ENCODE data around the gene CNGA1.

CNGA1 gene

GRCh38 chr4:47914220-47914925, 102.1 kb downstream of the CNGA1 start, which contains the start of gene NFXL1 (continued):
- TF ChIP-seq ZNF18 (tag by site-specific recombination; IDR thresholded peaks at IDR 0.05) = no peak
- TF ChIP-seq SP7 (tag by site-specific recombination; IDR thresholded peaks at IDR 0.05) = no peak; the same call in 1 of the 2 replicates
- no peak for TF ChIP-seq ZNF223 (tag by site-specific recombination; IDR thresholded peaks at IDR 0.05)
- TF ChIP-seq ZNF426 (tag by site-specific recombination; IDR thresholded peaks at IDR 0.05) = no peak
- 0 out of 2 replicates have a peak, but pooled peaks have one; percentile 19 for TF ChIP-seq ZNF777 (tag by site-specific recombination; IDR thresholded peaks at IDR 0.05; ENCODE audit: borderline replicate concordance)
- TF ChIP-seq ZNF629 (tag by site-specific recombination; IDR thresholded peaks at IDR 0.05) = peak; percentile 45; the same call in 1 of the 2 replicates
- TF ChIP-seq ZXDB (tag by site-specific recombination; IDR thresholded peaks at IDR 0.05) = peak; percentile 75
- no peak; the same call in 1 of the 2 replicates for TF ChIP-seq ELK4 (IDR thresholded peaks at IDR 0.05; ENCODE audit: borderline replicate concordance, low read depth, low read length)
- no peak for TF ChIP-seq ZNF585B (tag by site-specific recombination; IDR thresholded peaks at IDR 0.05)
- TF ChIP-seq BCL11B (tag by site-specific recombination; IDR thresholded peaks at IDR 0.05; ENCODE audit: low read depth) = peak; percentile 55; the same call in 1 of the 2 replicates
- 0 out of 2 replicates have a peak, but pooled peaks have one; percentile 21 for TF ChIP-seq ZNF610 (tag by site-specific recombination; IDR thresholded peaks at IDR 0.05; ENCODE audit: borderline replicate concordance)
- TF ChIP-seq ZNF555 (tag by site-specific recombination; conservative IDR thresholded peaks at IDR 0.05) = no peak
- no peak; the same call in 1 of the 2 replicates for TF ChIP-seq REST (tag by site-specific recombination; IDR thresholded peaks at IDR 0.05)
- TF ChIP-seq PRDM1 (tag by site-specific recombination; IDR thresholded peaks at IDR 0.05) = no peak
- TF ChIP-seq KLF9 (tag by site-specific recombination; IDR thresholded peaks at IDR 0.05; ENCODE audit: low read depth) = 0 out of 2 replicates have a peak, but pooled peaks have one; percentile 13
- TF ChIP-seq KLF10 (tag by site-specific recombination; IDR thresholded peaks at IDR 0.05) = no peak
- TF ChIP-seq ZBTB20 (tag by site-specific recombination; IDR thresholded peaks at IDR 0.05) = peak; percentile 70
- 0 out of 2 replicates have a peak, but pooled peaks have one; percentile 24 for TF ChIP-seq ZFP69B (tag by site-specific recombination; IDR thresholded peaks at IDR 0.05)
- no peak for TF ChIP-seq ZNF350 (tag by site-specific recombination; IDR thresholded peaks at IDR 0.05)
- TF ChIP-seq ZFHX2 (tag by site-specific recombination; conservative IDR thresholded peaks at IDR 0.05) = peak; percentile 60; the same call in 1 of the 2 replicates
- TF ChIP-seq GLIS1 (tag by site-specific recombination; IDR thresholded peaks at IDR 0.05) = peak; percentile 85
- TF ChIP-seq ZBTB26 (tag by site-specific recombination; optimal IDR thresholded peaks at IDR 0.05) = peak; percentile 58
- peak; percentile 96 for TF ChIP-seq GLIS2 (tag by site-specific recombination; IDR thresholded peaks at IDR 0.05)

Measured in HEK293 (cell line).